ENCODE results near the gene PSMD11.

The PSMD11 gene

DNA sequence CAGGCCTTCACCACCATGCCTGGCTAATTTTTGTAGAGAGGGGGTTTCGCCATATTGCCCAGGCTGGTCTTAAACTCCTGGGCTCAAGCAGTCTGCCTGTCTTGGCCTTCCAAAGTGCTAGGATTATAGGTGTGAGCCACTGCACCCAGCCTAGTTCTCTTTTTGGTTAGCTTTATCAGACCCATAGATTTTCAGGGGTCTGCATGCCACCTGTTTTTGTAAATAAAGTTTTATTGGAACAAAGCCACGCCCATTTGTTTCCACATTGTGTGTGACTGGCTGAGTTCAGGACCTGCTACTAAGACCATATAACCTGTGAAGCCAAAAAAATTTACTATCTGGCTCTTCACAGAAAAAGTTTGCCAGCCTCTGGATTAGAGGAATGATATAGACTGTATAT, 7.6 kb downstream of the PSMD11 start:
- H3K27ac Mint-ChIP-seq = no peak overlapping the region
- H3K36me3 Mint-ChIP-seq (ENCODE audit: low read depth) = peaks cover 68% of the 10 kb centered on the region
- peaks cover 11% of the 10 kb centered on the region for H3K4me1 Mint-ChIP-seq
- no peaks in the 10 kb centered on the region for H3K9me3 Mint-ChIP-seq
- no peak overlapping the region for H3K4me3 Mint-ChIP-seq
- no peak for ATAC-seq
- H3K27me3 Mint-ChIP-seq = no peaks in the 10 kb centered on the region
- no peak for DNase-seq

DNA sequence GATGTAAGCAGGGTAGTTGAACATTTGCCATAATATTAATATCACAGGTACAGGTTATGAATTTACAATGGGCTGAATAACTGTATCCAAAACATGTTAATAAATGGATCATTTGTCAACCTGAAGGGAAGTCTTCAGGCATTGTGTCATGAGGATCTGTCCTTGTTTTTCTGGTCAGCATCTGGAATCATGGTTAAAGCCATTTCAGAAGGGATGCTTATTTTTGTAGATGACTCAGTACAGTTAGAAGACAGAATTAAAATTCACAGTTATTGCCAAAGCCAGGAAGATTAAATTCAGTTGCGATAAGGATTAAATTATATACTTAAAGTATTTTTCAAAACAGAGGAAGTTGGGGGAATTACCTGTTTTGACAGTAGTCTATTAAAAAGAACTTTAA, 8.0 kb downstream of the PSMD11 start:
- Mint-ChIP-seq H3K4me1 (peaks cover 9% of the 10 kb centered on the region), H3K4me3 (no peak overlapping the region), H3K27ac (no peak overlapping the region), H3K27me3 (no peaks in the 10 kb centered on the region), H3K36me3 (ENCODE audit: low read depth) (peaks cover 68% of the 10 kb centered on the region), H3K9me3 (no peaks in the 10 kb centered on the region)
- ATAC-seq (no peak), DNase-seq (no peak)

DNA sequence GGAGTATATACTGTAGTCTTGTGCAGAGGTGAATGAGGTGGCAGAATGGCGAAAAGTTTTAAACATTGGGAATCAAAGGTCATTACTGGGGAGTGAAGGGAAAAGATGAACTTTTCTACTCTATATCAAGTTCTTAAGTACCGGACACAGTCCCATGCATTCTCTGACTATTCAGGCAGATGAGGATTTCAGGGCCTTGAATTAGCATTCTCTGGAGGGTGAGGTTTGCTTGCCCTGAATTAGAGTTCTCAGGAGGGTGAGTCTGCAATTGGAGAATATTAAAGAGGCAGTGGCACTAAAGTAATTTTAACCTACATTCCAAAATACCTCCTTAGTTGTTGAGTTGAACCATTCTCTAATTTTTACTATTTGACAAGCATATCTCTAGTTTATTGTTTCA, 9.1 kb downstream of the PSMD11 start:
- Mint-ChIP-seq H3K36me3 (ENCODE audit: low read depth) (peaks cover 73% of the 10 kb centered on the region), H3K4me3 (no peak overlapping the region), H3K9me3 (no peaks in the 10 kb centered on the region), H3K4me1 (peaks cover 16% of the 10 kb centered on the region), H3K27ac (no peak overlapping the region), H3K27me3 (no peaks in the 10 kb centered on the region)
- no peak for DNase-seq
- ATAC-seq = no peak

DNA sequence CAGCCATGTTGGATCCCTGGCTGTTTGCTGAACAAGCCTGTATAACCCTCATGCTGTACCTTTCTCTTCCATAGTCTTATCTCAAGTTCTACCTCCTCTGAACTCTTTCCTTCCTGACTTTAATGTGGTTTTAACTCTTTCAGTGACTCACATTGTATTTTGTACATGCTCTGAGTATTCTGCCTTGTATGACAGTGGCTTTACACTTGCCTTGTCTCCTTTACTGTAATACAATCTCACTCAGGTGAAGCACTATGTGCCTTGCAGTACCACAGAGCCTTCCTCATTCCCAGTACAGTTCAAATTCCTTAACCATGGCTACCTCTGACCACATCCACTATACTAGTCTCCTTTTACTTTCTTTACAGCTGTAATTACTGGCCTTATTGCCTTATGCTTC, 14.1 kb downstream of the PSMD11 start:
- Mint-ChIP-seq H3K4me1 (peaks cover 34% of the 10 kb centered on the region), H3K27me3 (no peaks in the 10 kb centered on the region), H3K9me3 (no peaks in the 10 kb centered on the region), H3K36me3 (ENCODE audit: low read depth) (peaks cover 75% of the 10 kb centered on the region), H3K27ac (peak overlapping the region; percentile 8), H3K4me3 (no peak overlapping the region)
- ATAC-seq = peak; percentile 90
- DNase-seq = no peak

DNA sequence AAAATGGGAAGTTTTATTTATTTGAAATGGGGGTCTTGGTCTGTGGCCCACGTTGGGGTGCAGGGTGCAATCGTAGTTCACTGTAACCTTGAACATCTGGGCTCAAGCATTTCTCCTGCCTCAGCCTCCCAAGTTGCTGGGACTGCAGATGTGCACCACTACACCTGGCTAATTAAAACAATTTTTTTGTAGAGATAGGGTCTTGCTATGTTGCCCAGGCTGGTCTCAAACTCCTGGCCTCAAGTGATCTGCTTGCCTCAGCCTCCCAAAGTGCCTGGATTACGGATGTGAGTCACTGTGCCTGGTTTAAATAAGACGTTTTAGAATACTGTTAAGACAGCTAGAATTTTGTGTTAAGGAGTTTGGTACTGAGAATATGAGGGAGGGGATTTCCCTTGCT, 15.7 kb downstream of the PSMD11 start:
- H3K36me3 Mint-ChIP-seq (ENCODE audit: low read depth) = peaks cover 72% of the 10 kb centered on the region
- ATAC-seq (no peak), DNase-seq (no peak)
- peaks cover 34% of the 10 kb centered on the region for H3K4me1 Mint-ChIP-seq
- peak overlapping the region; percentile 21 for H3K27ac Mint-ChIP-seq
- H3K27me3 Mint-ChIP-seq = no peaks in the 10 kb centered on the region
- H3K4me3 Mint-ChIP-seq = no peak overlapping the region
- no peaks in the 10 kb centered on the region for H3K9me3 Mint-ChIP-seq

DNA sequence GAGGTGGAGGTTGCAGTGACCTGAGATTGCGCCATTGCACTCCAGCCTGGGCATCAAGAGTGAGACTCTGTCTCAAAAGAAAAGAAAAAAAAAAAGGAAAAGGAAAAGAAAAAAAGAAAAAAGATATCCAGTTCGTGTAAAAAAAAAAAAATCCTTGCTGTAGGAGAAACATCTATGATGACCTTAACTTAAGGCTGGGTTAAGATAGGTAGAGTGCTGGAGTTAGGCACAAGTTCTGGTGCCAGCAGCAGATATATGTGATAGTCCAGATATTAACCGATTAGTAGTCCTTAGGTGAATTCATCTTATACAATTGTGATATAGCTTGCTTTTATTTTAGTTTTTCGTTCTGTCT, 17.2 kb downstream of the PSMD11 start:
- peak overlapping the region; percentile 48 for H3K27ac Mint-ChIP-seq
- no peaks in the 10 kb centered on the region for H3K9me3 Mint-ChIP-seq
- peaks cover 34% of the 10 kb centered on the region for H3K4me1 Mint-ChIP-seq
- ATAC-seq = peak; percentile 12
- H3K4me3 Mint-ChIP-seq = no peak overlapping the region
- DNase-seq = no peak
- peaks cover 73% of the 10 kb centered on the region for H3K36me3 Mint-ChIP-seq (ENCODE audit: low read depth)
- no peaks in the 10 kb centered on the region for H3K27me3 Mint-ChIP-seq

DNA sequence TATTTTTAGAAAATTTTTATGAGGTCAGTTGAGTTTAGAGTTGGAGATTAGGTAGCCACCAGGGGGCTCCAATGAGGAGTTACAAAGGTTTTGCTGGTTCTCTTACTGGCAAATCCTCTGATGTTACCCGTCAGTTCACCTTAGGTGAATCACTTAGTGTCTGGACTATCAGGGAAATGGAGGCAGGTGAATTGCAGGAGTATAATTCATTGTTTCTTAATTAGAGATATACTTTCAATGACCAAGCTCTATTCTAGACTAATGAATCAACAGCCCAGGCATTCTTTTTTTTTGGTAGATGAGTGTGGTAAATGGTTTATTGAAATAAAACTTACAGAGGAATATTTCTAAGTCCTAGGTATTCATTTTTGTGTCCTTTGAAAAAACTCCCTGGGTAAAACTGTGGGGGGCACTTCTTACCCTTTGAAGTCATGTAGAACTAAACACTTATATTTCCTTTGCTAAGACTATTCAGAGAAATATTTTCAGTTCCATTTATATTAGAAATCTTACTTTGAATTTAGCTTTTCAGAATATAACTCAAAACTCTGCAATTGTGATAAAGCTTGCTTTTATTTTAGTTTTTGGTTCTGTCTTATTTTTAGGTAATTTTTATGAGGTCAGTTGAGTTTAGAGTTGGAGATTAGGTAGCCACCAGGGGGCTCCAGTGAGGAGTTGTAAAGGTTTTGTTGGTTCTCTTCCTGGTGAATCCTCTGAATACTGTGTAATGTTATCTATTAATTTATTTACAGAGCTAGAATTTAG, 17.7 kb downstream of the PSMD11 start:
- ATAC-seq = peak; percentile 64
- Mint-ChIP-seq H3K27ac (peak overlapping the region; percentile 48), H3K4me3 (no peak overlapping the region)

DNA sequence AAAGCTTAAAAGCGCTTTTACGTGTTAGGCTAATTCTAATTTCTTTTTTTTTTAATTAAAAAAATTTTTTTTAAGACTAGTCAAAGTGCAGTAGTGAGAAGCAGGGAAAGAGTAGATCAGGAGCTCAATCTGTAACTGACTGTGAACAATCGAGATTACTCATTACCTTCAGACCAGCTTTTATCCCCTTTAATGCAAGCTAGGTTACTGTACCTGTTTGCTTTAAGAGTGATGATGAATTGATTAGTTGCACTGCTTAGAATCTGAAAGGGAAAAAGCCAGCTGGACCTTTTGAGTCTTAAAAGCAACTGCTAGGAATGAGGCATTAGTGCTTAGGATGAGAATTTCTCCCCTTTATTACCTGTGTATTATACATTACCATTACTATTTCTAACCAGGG, 19.0 kb downstream of the PSMD11 start:
- Mint-ChIP-seq H3K9me3 (no peaks in the 10 kb centered on the region), H3K27ac (no peak overlapping the region), H3K36me3 (ENCODE audit: low read depth) (peaks cover 72% of the 10 kb centered on the region), H3K4me3 (no peak overlapping the region), H3K4me1 (peaks cover 21% of the 10 kb centered on the region), H3K27me3 (no peaks in the 10 kb centered on the region)
- DNase-seq = no peak
- ATAC-seq = no peak

More for the DNA sequence above, 17.7 kb downstream of the PSMD11 start:
- no peaks in the 10 kb centered on the region for H3K27me3 Mint-ChIP-seq
- H3K9me3 Mint-ChIP-seq = no peaks in the 10 kb centered on the region
- H3K36me3 Mint-ChIP-seq (ENCODE audit: low read depth) = peaks cover 75% of the 10 kb centered on the region
- peaks cover 33% of the 10 kb centered on the region for H3K4me1 Mint-ChIP-seq
- DNase-seq = peak; percentile 76

DNA sequence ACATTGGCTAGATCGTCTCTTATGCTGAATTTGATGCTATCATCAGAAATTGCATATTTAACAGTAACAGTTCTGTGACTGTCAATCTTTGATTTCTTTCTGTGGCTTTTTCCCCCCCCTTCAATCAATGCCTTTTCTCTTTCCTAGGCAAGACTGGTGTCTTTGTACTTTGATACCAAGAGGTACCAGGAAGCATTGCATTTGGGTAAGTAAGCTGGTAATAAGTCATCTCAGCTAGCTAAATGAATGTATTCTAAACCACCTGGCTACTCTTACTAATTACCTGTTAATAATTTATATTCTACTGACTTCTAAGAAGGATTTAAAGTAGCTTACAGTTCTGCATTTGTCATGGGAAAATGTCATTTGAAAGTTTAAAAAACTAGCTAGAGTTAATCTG, 20.1 kb downstream of the PSMD11 start:
- ATAC-seq = no peak
- Mint-ChIP-seq H3K27ac (no peak overlapping the region), H3K36me3 (ENCODE audit: low read depth) (peaks cover 70% of the 10 kb centered on the region), H3K9me3 (no peaks in the 10 kb centered on the region), H3K4me1 (peaks cover 22% of the 10 kb centered on the region), H3K27me3 (no peaks in the 10 kb centered on the region), H3K4me3 (no peak overlapping the region)
- DNase-seq = no peak

DNA sequence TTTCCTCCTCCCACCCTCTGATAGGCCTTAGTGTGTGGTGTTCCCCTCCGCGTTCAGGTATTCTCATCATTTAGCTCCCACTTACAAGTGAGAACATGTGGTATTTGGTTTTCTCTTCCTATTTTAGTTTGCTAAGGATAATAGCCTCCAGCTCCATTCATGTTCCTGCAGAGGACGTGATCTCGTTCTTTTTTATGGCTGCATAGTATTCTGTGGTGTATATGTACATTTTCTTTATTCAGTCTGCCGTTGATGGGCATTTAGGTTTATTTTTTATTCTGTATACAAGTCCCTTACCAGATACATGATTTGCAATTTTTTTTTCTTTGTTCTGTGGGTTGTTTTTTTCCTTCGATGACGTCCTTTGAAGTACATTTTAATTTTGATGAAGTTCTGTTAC, 23.6 kb downstream of the PSMD11 start:
- no peaks in the 10 kb centered on the region for H3K9me3 Mint-ChIP-seq
- H3K27ac Mint-ChIP-seq = peak overlapping the region; percentile 69
- H3K4me1 Mint-ChIP-seq = peaks cover 4% of the 10 kb centered on the region
- H3K4me3 Mint-ChIP-seq = no peak overlapping the region
- DNase-seq (no peak), ATAC-seq (no peak)
- no peaks in the 10 kb centered on the region for H3K27me3 Mint-ChIP-seq
- H3K36me3 Mint-ChIP-seq (ENCODE audit: low read depth) = peaks cover 68% of the 10 kb centered on the region

DNA sequence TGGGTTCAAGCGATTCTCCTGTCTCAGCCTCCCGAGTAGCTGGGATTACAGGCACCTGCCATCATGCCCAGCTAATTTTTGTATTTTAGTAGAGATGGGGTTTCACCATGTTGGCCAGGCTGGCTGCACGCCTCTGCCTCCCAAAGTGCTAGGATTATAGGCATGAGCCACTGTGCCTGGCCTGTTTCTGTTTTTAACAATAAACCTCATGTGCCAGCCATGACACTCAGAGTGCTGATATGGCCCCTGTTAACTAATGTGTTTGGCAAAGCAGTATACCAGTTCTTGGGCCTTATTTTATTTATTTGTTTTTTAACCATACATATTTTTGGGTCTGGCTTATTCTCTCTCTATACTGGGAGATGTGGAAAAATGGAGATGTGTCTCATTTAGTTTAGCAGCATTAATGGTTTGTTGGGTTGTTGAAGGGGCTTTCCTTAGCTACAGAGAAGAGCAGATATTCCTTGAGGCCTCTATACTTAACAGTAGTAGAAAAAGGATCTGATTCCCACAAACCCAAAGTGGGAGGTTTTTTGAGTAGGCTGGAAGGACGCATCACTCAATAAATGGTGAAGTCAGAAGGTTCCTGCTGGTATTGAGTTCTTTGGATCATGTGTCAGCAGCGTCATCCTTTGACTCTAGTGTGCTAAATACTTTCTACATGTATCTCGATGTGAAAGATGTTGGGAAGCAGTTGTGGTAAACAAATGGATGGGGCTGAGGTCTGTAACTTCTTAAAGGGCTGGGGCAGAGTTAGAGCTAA, 26.3 kb downstream of the PSMD11 start:
- no peak overlapping the region for H3K27ac Mint-ChIP-seq
- DNase-seq = no peak
- no peaks in the 10 kb centered on the region for H3K27me3 Mint-ChIP-seq
- peaks cover 4% of the 10 kb centered on the region for H3K4me1 Mint-ChIP-seq
- H3K9me3 Mint-ChIP-seq = no peaks in the 10 kb centered on the region
- H3K4me3 Mint-ChIP-seq = no peak overlapping the region
- peaks cover 75% of the 10 kb centered on the region for H3K36me3 Mint-ChIP-seq (ENCODE audit: low read depth)
- ATAC-seq = no peak

DNA sequence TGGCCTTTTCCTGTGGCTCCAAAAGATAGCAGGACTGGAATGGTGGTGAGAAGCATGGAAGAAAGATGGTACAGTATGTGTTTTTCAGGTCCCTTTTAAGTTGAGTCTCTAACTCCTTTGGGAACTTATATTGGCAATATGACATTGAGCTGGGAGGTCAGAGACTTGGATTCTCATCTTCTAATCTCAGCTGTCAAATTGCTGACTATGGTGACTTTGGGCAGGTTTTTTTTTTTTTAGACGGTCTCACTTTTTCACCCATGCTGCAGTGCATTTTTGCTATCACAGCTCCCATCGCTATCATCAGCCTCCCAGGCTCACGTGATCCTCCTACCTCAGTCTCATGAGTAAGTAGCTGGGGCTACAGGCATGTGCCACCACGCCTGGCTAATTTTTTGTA, 27.3 kb downstream of the PSMD11 start:
- H3K36me3 Mint-ChIP-seq (ENCODE audit: low read depth) = peaks cover 72% of the 10 kb centered on the region
- no peaks in the 10 kb centered on the region for H3K27me3 Mint-ChIP-seq
- peaks cover 4% of the 10 kb centered on the region for H3K4me1 Mint-ChIP-seq
- ATAC-seq = no peak
- no peak for DNase-seq
- no peaks in the 10 kb centered on the region for H3K9me3 Mint-ChIP-seq
- H3K4me3 Mint-ChIP-seq = no peak overlapping the region
- H3K27ac Mint-ChIP-seq = peak overlapping the region; percentile 11

DNA sequence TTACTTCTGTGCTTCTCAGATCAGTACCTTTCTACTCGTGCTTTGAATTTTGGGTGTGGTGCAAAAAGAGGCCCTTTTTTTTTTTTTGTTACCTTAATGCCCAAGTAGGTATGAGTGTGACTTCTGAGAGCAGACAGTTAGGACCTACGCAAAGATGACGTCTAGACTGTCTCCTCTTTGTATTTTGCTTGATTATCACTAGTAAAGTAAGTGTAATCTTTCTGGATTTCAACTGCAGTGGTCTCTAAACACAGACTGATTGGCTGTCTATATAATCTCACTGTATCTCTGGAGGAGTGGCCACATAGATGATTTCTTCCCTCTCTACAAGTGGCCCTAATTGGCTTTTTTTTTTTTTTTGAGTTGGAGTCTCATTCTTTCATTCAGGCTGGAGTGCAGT, 30.9 kb downstream of the PSMD11 start:
- DNase-seq (no peak), ATAC-seq (no peak)
- Mint-ChIP-seq H3K27ac (no peak overlapping the region), H3K4me1 (no peaks in the 10 kb centered on the region), H3K36me3 (ENCODE audit: low read depth) (peaks cover 73% of the 10 kb centered on the region), H3K9me3 (no peaks in the 10 kb centered on the region), H3K27me3 (no peaks in the 10 kb centered on the region), H3K4me3 (no peak overlapping the region)

DNA sequence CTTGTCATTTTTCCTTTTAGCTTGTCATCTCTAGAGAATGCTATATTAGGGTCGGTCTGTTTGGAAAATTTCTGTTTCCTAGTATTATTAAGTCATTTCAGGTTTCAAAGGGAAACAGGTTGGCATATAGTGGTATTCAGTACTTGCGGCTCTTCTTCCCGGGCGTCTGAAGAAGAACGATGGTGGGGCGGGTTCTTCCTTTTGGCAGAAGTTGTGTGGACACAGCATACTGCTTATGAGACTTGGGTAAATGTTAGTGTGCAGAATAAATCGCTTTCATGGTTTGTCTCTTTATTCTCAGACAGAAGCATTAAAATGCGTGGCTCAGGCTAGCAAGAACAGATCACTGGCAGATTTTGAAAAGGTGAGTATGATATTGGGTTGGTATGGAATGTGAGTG, 32.9 kb downstream of the PSMD11 start:
- no peak for DNase-seq
- no peak for ATAC-seq
- Mint-ChIP-seq H3K27me3 (no peaks in the 10 kb centered on the region), H3K36me3 (ENCODE audit: low read depth) (peaks cover 66% of the 10 kb centered on the region), H3K4me3 (no peak overlapping the region), H3K4me1 (no peaks in the 10 kb centered on the region), H3K9me3 (no peaks in the 10 kb centered on the region), H3K27ac (no peak overlapping the region)

DNA sequence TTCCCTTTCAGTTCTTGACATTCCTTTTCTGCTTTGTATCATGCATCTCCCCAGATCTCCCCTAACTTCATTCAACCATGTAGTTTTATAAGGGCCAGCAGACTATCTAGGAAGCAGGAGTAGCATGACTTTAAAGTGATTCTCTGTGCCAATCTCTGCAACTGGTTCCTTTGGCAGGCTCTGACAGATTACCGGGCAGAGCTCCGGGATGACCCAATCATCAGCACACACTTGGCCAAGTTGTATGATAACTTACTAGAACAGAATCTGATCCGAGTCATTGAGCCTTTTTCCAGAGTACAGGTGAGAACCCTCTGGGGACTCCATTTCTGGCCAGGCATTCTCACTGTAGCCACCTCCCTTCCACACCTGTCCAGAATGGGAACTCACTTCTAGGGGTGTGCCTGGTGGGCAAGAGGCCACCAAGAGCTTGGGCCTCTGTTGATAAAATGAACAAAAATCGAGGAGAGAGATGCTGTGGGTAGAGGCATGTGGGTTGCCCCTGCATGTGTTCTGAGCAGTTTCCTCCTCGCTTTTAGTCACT, 34.8 kb downstream of the PSMD11 start:
- DNase-seq = no peak
- no peak for ATAC-seq
- Mint-ChIP-seq H3K4me3 (no peak overlapping the region), H3K4me1 (no peaks in the 10 kb centered on the region), H3K27me3 (no peaks in the 10 kb centered on the region), H3K27ac (peak overlapping the region; percentile 21), H3K9me3 (no peaks in the 10 kb centered on the region), H3K36me3 (ENCODE audit: low read depth) (peaks cover 56% of the 10 kb centered on the region)
